ENCODE data around the gene LIPH.
"Not testable (repeated sequence)": the region's sequence is repeated elsewhere in the genome, so short reads cannot be mapped to it uniquely, and the experiment has no call there.

LIPH gene

GRCh38 chr3:185489462-185489861, 62.9 kb downstream of the LIPH start:
- no peak for TF ChIP-seq ZFX (IDR thresholded peaks at IDR 0.05)
- no peak for TF ChIP-seq CTCF (conservative IDR thresholded peaks at IDR 0.05)

GRCh38 chr3:185488465-185488864, 63.9 kb downstream of the LIPH start:
- H3K27ac ChIP-seq, result no peak overlapping the region
- TF ChIP-seq ZFX (IDR thresholded peaks at IDR 0.05) (no peak), CTCF (conservative IDR thresholded peaks at IDR 0.05) (no peak)

More at GRCh38 chr3:185489462-185489861, 62.9 kb downstream of the LIPH start:
- no peak overlapping the region for H3K27ac ChIP-seq

- H3K27ac ChIP-seq, result no peak overlapping the region
- TF ChIP-seq ZFX (IDR thresholded peaks at IDR 0.05) (no peak), CTCF (conservative IDR thresholded peaks at IDR 0.05) (no peak)
These were observed 66.0 kb downstream of the LIPH start for GRCh38 chr3:185486394-185486793.

GRCh38 chr3:185484296-185484695, 68.1 kb downstream of the LIPH start:
- H3K27ac ChIP-seq, result no peak overlapping the region
- no peak for TF ChIP-seq ZFX (IDR thresholded peaks at IDR 0.05)
- no peak for TF ChIP-seq CTCF (conservative IDR thresholded peaks at IDR 0.05)

GRCh38 chr3:185479373-185479945, 72.9 kb downstream of the LIPH start:
- no peak overlapping the region; the same call in 1 of the 2 replicates for H3K27ac ChIP-seq
- TF ChIP-seq CTCF (conservative IDR thresholded peaks at IDR 0.05) (no peak), ZFX (IDR thresholded peaks at IDR 0.05) (no peak)

- H3K27ac ChIP-seq, result no peak overlapping the region
- no peak for TF ChIP-seq CTCF (conservative IDR thresholded peaks at IDR 0.05)
- TF ChIP-seq ZFX (IDR thresholded peaks at IDR 0.05), result no peak
These were observed 75.1 kb downstream of the LIPH start for GRCh38 chr3:185477316-185477715.

GRCh38 chr3:185474922-185475321, 77.5 kb downstream of the LIPH start:
- H3K27ac ChIP-seq, result not testable (repeated sequence)

GRCh38 chr3:185473290-185473815, 79.0 kb downstream of the LIPH start:
- TF ChIP-seq CTCF (conservative IDR thresholded peaks at IDR 0.05) (no peak), ZFX (IDR thresholded peaks at IDR 0.05) (no peak)
- no peak overlapping the region for H3K27ac ChIP-seq
